ENCODE results near the gene ISYNA1.

- TF ChIP-seq TEAD4 (IDR thresholded peaks at IDR 0.05): no peak
- TF ChIP-seq CREB1 (IDR thresholded peaks at IDR 0.05; ENCODE audit: low read depth): no peak
- no peak for TF ChIP-seq CEBPB (IDR thresholded peaks at IDR 0.05)
- TF ChIP-seq TAF1 (IDR thresholded peaks at IDR 0.05; ENCODE audit: low read depth): no peak
- TF ChIP-seq YY1 (IDR thresholded peaks at IDR 0.05; ENCODE audit: low read depth): no peak
- TF ChIP-seq RAD21 (IDR thresholded peaks at IDR 0.05; ENCODE audit: low read depth): no peak
- TF ChIP-seq TCF12 (IDR thresholded peaks at IDR 0.05; ENCODE audit: low read depth): peak; percentile 43; the same call in 1 of the 2 replicates
Observed at GRCh38 chr19:18446811-18447359, 9.0 kb upstream of the ISYNA1 start.
